GM06990 (cell line): ENCODE results near the gene KLHL29.

Experiments used
- DNase-seq: peaks from one replicate; pipeline ENCODE4 v3.0.0-alpha.2; 2011; ENCODE audit not compliant: insufficient read length; ENCODE audit errors: extremely low read depth
- H3K27me3 ChIP-seq: replicated peaks from 2 replicates; pipeline ENCODE4 v1.6.0; 2011; ENCODE audit warnings: low read length; ENCODE audit not compliant: control insufficient read depth, insufficient read depth
- H3K36me3 ChIP-seq: 2 replicates; pipeline ENCODE4 v1.5.1; 2011; ENCODE audit warnings: low read length; ENCODE audit not compliant: control insufficient read depth, insufficient read depth
- H3K4me3 ChIP-seq: replicated peaks from 2 replicates; pipeline ENCODE4 v1.5.1; 2011; ENCODE audit warnings: low read depth, mild to moderate bottlenecking, control low read depth, low read length
- TF ChIP-seq, protein P1 (sequence below): IDR thresholded peaks from 2 replicates; pipeline ENCODE4 v1.5.1; 2011; ENCODE audit warnings: low read length, control low read depth, mild to moderate bottlenecking, inconsistent platforms; ENCODE audit not compliant: insufficient read depth, poor library complexity, severe bottlenecking

The KLHL29 gene

DNA sequence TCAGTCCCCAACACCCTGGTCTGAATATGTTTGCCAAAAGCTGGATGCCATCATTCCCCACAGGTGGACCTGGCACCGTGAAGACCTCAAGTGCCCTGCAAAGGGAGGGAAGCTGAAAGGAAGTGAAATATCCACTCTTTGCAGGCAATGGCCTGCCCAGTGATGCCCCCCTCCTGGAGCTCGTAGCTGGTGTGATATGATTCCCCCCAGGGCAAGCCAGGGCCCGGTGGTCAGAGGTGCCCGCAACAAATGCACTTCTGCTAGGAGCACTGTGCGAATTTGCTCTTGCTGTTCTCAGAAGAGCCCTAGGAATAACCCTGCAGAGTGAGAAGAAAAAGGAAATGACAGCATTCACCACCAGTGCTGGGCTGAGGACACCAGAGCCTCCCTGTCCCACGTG is 247.4 kb downstream of the KLHL29 start:
- no peak for DNase-seq
- no peaks in the 10 kb centered on the region for H3K27me3 ChIP-seq
- no peaks in the 10 kb centered on the region for H3K36me3 ChIP-seq
- H3K4me3 ChIP-seq: no peak overlapping the region
- TF ChIP-seq, protein P1, sequence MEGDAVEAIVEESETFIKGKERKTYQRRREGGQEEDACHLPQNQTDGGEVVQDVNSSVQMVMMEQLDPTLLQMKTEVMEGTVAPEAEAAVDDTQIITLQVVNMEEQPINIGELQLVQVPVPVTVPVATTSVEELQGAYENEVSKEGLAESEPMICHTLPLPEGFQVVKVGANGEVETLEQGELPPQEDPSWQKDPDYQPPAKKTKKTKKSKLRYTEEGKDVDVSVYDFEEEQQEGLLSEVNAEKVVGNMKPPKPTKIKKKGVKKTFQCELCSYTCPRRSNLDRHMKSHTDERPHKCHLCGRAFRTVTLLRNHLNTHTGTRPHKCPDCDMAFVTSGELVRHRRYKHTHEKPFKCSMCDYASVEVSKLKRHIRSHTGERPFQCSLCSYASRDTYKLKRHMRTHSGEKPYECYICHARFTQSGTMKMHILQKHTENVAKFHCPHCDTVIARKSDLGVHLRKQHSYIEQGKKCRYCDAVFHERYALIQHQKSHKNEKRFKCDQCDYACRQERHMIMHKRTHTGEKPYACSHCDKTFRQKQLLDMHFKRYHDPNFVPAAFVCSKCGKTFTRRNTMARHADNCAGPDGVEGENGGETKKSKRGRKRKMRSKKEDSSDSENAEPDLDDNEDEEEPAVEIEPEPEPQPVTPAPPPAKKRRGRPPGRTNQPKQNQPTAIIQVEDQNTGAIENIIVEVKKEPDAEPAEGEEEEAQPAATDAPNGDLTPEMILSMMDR: no peak

DNA sequence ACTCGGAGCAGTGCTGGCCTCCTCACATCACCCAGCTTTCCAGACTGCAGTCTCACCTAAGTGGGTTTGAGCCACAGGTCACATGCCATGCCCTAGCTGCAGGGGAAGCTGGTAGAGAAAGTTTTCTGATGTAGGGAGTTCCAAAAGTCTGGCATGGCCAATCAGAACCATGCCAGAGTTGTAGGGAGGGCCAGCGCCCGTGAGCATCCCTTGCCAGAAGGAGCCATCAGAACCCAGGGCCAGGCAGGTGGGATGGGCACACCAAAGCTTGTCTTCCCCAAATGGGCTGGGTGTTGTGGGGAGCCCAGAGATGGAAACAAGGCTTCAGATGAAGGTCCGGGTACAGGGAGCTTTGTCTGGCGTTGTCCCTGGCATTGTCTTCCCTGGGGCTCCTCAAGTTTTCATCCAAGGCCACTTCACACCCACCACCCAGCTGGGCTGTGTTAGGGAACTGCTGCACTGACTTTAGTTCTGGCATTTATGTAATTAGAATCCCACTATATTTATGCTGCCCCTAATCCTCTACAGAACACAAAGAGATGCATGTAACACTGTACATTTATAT is 247.9 kb downstream of the KLHL29 start:
- no peaks in the 10 kb centered on the region for H3K36me3 ChIP-seq
- TF ChIP-seq, protein P1: no peak
- H3K4me3 ChIP-seq: no peak overlapping the region
- H3K27me3 ChIP-seq: no peaks in the 10 kb centered on the region
- no peak for DNase-seq

DNA sequence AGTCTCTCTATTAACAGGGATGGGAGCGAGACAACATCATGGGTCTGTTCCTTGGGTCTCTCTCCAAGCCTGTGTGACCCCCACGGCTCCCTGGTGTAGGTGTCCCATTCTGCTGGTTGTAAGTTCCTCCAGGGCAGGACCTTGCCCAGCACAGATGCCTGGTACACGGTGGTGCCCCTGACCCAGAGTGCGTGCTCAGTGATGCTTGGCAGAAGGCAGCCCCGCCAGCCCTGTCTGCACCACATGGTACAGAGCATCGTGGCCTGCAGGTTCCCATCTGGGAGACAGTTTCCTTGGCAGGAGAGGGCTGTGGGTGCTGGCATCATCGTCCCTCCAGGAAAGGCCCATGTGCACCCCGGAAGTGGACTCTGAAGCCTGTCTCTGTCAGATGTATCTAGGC is 249.0 kb downstream of the KLHL29 start:
- Histone ChIP-seq H3K36me3 (no peaks in the 10 kb centered on the region), H3K27me3 (no peaks in the 10 kb centered on the region), H3K4me3 (no peak overlapping the region)
- TF ChIP-seq, protein P1: no peak
- no peak for DNase-seq

DNA sequence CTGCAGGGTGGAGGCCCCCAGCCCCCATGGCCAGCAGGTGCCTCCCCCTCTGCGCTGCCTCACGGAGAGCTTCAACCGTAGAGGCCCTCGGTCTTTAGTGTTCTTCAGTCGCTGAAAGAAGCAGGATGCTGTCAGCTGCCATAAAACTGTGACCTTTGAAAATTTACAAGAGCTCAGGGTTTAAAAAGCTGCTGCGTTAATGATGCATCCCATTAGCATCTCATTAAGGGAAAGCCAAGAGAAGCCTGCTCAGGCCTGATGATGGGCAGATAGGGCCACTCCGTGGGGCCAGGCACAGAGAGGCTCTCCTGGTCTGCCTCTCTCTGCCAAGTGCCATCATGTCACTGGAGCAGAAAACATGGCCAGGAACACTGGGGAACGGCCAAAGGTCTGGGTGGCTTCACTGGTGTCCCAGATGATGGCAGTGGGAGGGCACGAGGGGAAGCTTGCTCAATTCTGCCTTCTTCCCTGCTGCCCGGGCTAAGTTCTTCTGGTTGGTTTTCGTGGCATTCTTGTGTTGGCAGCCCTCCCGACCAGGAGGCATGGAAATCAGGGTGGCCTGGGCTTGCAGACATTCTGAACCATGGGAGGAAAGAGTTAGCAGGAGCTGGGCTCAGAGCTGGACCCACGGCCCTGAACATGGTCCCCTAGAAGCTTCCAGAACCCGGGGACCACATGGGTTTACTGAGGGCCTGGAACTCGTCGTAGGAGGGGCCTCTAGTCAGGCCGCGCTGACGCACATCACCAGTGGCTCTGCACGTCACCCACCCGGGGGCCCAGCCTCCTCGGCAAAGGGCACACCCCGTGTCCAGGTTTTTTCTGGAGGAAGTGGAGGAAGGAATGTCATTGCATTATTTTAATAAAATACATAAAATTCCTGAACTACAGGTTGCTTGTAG is 250.7 kb downstream of the KLHL29 start:
- Histone ChIP-seq H3K4me3 (no peak overlapping the region), H3K27me3 (no peaks in the 10 kb centered on the region), H3K36me3 (no peaks in the 10 kb centered on the region)
- TF ChIP-seq, protein P1: no peak
- no peak for DNase-seq

DNA sequence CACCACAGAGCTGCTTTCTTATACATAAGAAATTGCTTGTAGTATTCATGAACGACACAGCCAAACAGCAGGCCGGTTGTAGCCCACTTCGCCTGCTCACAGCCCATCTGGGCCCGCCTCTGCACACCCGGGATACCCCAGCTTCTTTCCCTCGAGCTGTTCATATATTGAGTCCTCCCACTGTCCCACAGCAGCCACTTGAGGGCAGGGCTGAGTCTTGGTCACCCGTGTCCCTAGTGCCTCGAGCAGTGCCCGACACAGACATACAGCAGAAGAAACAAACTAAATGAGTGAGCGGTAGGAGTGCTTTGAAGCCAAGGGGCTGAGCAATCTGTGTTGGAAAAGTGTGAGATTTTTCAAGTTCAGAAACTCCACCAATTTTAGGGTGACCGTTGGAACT is 251.4 kb downstream of the KLHL29 start:
- TF ChIP-seq, protein P1: peak; percentile 15
- DNase-seq: no peak
- Histone ChIP-seq H3K27me3 (no peaks in the 10 kb centered on the region), H3K36me3 (no peaks in the 10 kb centered on the region), H3K4me3 (no peak overlapping the region)
